Measurements from ENCODE around the gene NFE2L2.
"Not testable (repeated sequence)": the region's sequence is repeated elsewhere in the genome, so short reads cannot be mapped to it uniquely, and the experiment has no call there.

The NFE2L2 gene

GRCh38 chr2:177232098-177232704, 32.3 kb downstream of the NFE2L2 start:
- DNase-seq: no peak

GRCh38 chr2:177231270-177231669, 33.3 kb downstream of the NFE2L2 start:
- no peak for DNase-seq

GRCh38 chr2:177229442-177230242, 34.9 kb downstream of the NFE2L2 start:
- no peak for DNase-seq

- no peak for DNase-seq
These were observed 38.6 kb downstream of the NFE2L2 start for GRCh38 chr2:177225965-177226360.

DNA sequence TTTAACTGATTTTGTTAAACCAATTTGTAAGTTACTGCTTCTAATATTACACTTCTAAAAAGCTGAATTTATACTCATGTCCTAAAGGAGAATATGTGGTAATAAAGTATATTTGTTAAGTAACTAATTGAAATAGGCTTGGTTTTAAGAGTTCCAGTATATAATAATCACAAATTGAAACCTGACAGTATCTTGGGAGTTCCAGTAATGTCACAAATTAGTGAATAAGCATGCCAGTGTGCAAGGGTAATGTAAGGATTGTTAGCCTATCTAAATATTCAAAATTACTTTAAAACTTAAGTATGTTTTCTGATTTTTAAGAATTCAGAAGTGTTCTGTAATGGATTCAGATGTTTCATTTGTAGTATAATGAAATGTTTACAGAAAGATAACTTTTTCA, 41.1 kb downstream of the NFE2L2 start:
- DNase-seq: not testable (repeated sequence)

- DNase-seq: no peak
These were observed 42.6 kb downstream of the NFE2L2 start for GRCh38 chr2:177221970-177222369.

- no peak for DNase-seq
These were observed 43.0 kb downstream of the NFE2L2 start for GRCh38 chr2:177221534-177221933.

DNA sequence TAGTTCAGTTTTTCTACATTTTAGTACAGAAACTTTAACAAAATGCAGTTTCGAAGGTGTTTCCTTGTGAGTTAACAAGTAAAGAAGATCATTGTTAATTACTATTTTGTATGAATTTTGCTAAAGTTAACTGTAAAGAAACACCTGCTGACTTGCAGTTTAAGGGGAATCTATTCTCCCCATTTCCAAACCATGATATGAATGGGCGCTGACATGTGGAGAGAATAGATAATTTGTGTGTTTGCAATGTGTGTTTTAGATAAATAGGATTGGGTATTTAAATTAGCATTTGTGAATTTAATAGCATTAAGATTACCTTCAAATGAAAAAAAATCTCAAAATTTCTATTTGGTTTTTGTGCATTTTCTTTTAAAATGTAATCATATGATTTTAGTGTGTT, 44.7 kb downstream of the NFE2L2 start:
- not testable (repeated sequence) for DNase-seq

- no peak for DNase-seq
These were observed 47.2 kb downstream of the NFE2L2 start for GRCh38 chr2:177217247-177217843.

DNA sequence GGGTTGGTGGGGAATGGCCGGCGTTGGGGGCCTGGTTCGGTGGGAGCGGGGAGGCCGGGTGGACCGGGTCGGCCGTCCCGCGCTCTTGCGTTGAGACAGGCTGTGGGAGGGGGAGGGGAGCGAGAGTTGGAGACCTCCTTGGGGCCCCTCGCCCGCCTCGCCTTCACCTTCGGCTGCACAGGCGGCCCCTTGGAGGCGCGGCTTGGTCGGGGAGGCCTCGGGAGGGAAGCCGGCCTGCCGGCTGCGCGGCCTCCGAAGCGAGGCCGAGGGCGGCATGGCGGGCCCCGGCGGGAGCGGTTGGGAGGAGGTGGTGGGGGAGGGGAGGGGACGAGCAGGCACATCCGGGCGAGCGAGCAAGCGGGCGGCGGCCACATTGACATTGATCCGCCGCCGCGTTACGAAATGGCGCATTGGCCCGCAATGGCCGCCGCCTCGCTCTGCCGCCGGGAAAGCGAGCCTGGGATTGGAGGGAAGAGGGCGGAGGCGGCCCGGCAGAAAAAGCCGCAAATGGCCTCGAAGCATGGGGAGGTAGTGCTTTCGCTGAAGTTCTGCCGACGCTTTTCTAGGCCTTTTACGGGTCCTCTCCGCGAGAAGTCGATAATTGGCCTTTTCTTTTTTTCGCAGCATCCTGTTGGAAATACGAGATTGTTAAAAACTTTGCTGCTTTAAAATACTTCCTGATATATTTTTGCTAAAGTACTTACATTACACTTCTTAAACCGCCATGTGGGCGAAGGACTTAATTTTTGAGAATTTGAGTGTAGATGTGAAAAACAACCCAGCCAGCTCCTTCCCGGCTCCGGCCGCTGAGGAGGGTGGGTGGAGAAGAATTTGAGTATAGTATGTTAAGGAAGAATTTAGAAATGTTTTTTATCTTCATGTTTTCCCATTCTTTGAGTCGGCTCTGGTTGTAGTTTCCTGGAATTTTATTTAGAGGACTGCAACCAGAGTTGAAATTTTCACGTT, 51.4 kb downstream of the NFE2L2 start:
- DNase-seq: peak; percentile 93

- peak; percentile 100 for DNase-seq
These were observed 52.2 kb downstream of the NFE2L2 start, which contains the start of gene HNRNPA3 for GRCh38 chr2:177212106-177212890. Gene HNRNPA3 (plus strand): TSS chr2:177212794. CDS start chr2:177212800, 6 bp downstream.

DNA sequence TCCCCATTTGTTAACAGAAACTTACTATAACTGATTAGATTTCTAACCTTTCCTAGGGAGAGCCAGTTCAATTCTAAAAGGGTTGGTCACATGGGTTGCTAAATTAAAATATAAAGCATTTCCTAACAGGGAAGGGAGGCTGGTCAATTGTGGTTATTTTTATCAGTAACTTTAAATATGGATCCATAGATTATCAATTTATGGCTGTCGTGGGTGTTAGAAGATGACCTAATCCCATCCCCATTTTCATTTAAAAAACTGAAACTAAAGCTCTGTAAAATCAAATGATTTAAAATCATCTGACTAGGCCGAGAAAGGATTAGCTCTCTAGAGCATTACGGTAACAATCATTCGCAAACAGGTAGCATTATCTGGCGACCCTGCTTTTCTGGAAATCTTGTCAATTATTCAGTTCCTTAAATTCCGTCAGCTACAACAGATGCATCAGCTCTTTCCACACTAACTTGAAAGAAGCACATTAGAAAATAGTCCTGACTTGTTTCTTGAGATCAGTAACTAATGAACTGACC, 52.9 kb downstream of the NFE2L2 start:
- DNase-seq: no peak

- no peak for DNase-seq
These were observed 53.4 kb downstream of the NFE2L2 start for GRCh38 chr2:177211169-177211568.

GRCh38 chr2:177207101-177207500, 57.4 kb downstream of the NFE2L2 start:
- DNase-seq: no peak

GRCh38 chr2:177204417-177204816, 60.1 kb downstream of the NFE2L2 start:
- no peak for DNase-seq

GRCh38 chr2:177201919-177202346, 62.6 kb downstream of the NFE2L2 start:
- no peak for DNase-seq

DNA sequence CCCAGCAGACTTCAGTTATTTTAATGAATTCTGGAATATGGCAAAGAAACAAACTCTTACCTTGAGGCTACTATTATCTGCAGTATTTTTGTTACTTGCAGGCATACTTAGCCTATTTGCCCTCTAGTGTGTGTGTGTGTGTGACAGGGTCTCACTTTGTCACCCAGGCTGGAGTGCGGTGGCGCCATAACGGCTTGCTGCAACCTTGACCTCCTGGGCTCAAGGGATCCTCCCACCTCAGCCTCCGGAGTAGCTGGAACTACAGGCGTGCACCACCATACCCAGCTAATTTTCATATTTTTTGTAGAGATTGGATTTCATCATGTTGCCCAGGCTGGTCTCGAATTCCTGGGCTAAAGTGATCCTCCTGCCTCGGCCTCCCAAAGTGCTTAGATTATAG, 64.1 kb downstream of the NFE2L2 start:
- DNase-seq: not testable (repeated sequence)

DNA sequence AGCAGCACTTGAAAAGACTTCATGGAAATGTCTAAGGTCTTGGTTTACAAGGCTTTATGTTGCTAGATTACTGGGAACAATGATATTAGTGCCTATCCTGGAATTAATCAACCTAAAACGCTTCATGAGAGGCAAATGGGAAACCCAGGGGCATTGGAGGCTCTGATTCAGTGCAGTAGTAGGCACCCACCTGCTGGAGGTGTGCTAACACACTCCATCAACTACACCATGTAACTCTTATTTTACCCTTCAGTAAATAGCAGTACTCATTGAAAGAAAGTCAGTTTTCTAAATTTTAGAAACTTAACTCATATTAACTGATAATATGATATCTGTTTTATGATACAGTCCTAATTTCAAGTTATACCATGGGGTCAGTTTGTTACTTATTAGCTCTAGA, 69.3 kb downstream of the NFE2L2 start:
- no peak for DNase-seq

GRCh38 chr2:177193240-177193639, 71.3 kb downstream of the NFE2L2 start:
- no peak for DNase-seq

DNA sequence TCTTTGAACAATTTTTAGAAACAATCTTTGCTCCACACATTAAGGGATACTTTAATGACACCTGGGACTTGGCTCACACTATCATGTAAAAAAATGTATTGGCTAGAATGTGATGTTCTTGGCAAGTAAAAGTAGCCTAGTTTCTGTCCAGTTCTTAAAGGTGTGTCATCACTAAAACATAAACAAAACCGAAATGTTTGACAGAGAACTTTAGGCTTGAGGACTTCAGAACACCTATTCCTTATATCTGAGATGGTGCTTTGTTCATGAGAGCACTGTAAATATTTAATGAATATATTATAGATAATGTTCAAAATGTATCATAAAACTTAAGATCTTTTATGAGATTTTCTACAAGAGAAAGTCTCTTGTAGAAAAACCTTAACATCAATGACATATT, 71.7 kb downstream of the NFE2L2 start:
- DNase-seq: no peak

GRCh38 chr2:177190941-177191340, 73.6 kb downstream of the NFE2L2 start:
- DNase-seq: no peak

Measured in stimulated activated CD8-positive, alpha-beta memory T cell treated with anti-CD3 and anti-CD28 coated beads, Interleukin-4, amount 100 ng/mL, for 48 hours (primary cell).